ENCODE measurements around the gene USP49. TPM values are rescaled to one million over a fixed set of nuclear protein-coding genes. Genes with fewer than 3 reads are reported as not detected.

USP49 gene
- total and polyA plus RNA-seq, 2 experiments from 2014 or later: 0.97 to 1.2 TPM

DNA sequence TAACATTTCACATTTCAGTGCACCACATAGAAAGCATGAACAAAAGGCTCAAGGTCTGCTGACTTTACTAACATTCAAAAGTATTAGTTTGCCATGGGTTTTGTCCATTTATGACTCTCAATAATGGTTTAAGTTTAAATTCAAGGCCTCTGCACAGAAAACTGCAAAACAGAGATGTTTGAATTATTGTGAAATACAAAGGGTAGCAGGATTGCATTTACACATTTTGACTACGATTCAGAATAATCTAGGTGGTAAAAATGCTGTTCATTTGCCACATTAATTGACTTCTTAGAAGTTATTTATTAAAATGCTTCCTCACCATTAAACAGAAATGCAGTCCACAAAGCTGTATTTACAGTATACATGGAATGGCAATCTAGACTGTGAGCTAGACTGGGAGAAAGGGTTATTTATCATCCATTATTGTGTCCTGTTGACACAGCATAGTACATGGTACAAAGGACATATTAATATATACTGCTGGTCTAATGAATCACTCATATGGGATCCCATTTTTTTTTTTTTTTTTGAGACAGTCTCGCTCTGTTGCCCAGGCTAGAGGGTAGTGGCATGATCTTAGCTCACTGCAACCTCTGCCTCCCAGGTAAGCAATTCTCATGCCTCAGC lies 18.0 kb downstream of the USP49 start:
- Histone ChIP-seq H3K27me3 (replicated peaks; ENCODE audit: insufficient read depth) (no peaks in the 10 kb centered on the region), H2AFZ (no peak overlapping the region), H3K4me2 (ENCODE audit: unreplicated experiment) (no peak overlapping the region), H3K4me1 (ENCODE audit: insufficient read depth) (peaks cover 17% of the 10 kb centered on the region), H3K36me3 (ENCODE audit: low read depth) (no peaks in the 10 kb centered on the region), H3K27ac (no peak overlapping the region), H3K9ac (no peak overlapping the region), H3K79me2 (ENCODE audit: insufficient read depth) (no peaks in the 10 kb centered on the region), H4K20me1 (ENCODE audit: insufficient read depth) (no peaks in the 10 kb centered on the region), H3K9me3 (ENCODE audit: low read depth) (no peaks in the 10 kb centered on the region), H3K9me2 (ENCODE audit: insufficient read depth) (no peaks in the 10 kb centered on the region), H3F3A (ENCODE audit: insufficient read depth) (peaks cover 26% of the 10 kb centered on the region), H3K4me3 (no peak overlapping the region)
- 93 to 99% methylated on average over 2 of the region's 2 CpGs for WGBS, 2 experiments (ENCODE audit: low coverage in 1 of 2, low lambda C conversion rate in 2 of 2, missing lambda C conversion rate in 2 of 2)
- no peak for TF ChIP-seq EZH2phosphoT487 (IDR thresholded peaks at IDR 0.05; ENCODE audit: insufficient read depth, low read depth)
- no peak for TF ChIP-seq EZH2 (IDR thresholded peaks at IDR 0.05; ENCODE audit: insufficient read depth, poor library complexity, severe bottlenecking)
- in situ Hi-C loops (cut with MboI): no loop called here
- DNase-seq: no peak

DNA sequence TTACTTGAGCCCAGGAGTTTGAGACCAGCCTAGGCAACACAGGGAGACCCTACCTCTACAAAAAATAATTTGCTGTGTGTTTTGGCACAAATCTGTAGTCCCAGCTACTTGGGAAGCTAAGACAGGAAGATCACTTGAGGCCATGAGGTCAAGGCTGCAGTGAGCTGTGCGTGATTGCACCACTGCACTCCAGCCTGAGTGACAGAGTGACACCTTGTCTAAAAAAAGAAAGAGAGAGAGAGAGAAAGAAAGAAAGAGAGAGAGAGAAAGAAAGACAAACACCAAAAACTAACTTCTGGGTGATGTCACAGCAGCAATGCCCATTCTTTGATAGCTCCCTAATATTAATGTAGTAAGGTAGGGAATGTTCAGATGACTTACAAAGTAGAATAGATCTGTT lies 20.4 kb downstream of the USP49 start:
- no peak for DNase-seq
- 92 to 100% methylated on average over 1 of the region's 1 CpG for WGBS, 2 experiments (ENCODE audit: low coverage in 1 of 2, low lambda C conversion rate in 2 of 2, missing lambda C conversion rate in 2 of 2)
- Histone ChIP-seq H2AFZ (no peak overlapping the region), H3K4me3 (no peak overlapping the region), H3K9ac (no peak overlapping the region), H3K36me3 (ENCODE audit: low read depth) (no peaks in the 10 kb centered on the region; the same call in 1 of the 2 replicates), H3K4me1 (ENCODE audit: insufficient read depth) (peaks cover 17% of the 10 kb centered on the region), H3K27ac (no peak overlapping the region), H3K27me3 (replicated peaks; ENCODE audit: insufficient read depth) (no peaks in the 10 kb centered on the region), H3K9me3 (ENCODE audit: low read depth) (no peaks in the 10 kb centered on the region), H3K9me2 (ENCODE audit: insufficient read depth) (no peaks in the 10 kb centered on the region), H3K79me2 (ENCODE audit: insufficient read depth) (no peaks in the 10 kb centered on the region), H3F3A (ENCODE audit: insufficient read depth) (peaks cover 24% of the 10 kb centered on the region), H3K4me2 (ENCODE audit: unreplicated experiment) (no peak overlapping the region), H4K20me1 (ENCODE audit: insufficient read depth) (no peaks in the 10 kb centered on the region)
- TF ChIP-seq EZH2phosphoT487 (IDR thresholded peaks at IDR 0.05; ENCODE audit: insufficient read depth, low read depth) (no peak), EZH2 (IDR thresholded peaks at IDR 0.05; ENCODE audit: insufficient read depth, poor library complexity, severe bottlenecking) (no peak)
- in situ Hi-C loops (cut with MboI): no loop called here

- TF ChIP-seq EZH2phosphoT487 (IDR thresholded peaks at IDR 0.05; ENCODE audit: insufficient read depth, low read depth) (no peak), EZH2 (IDR thresholded peaks at IDR 0.05; ENCODE audit: insufficient read depth, poor library complexity, severe bottlenecking) (no peak)
- Histone ChIP-seq H3K4me2 (ENCODE audit: unreplicated experiment) (no peak overlapping the region), H3K27ac (no peak overlapping the region), H3K9me2 (ENCODE audit: insufficient read depth) (no peaks in the 10 kb centered on the region), H2AFZ (no peak overlapping the region), H3K9me3 (ENCODE audit: low read depth) (no peaks in the 10 kb centered on the region), H4K20me1 (ENCODE audit: insufficient read depth) (no peaks in the 10 kb centered on the region), H3K36me3 (ENCODE audit: low read depth) (no peaks in the 10 kb centered on the region; the same call in 1 of the 2 replicates), H3K4me3 (no peak overlapping the region), H3K9ac (no peak overlapping the region), H3F3A (ENCODE audit: insufficient read depth) (0 out of 2 replicates have a peak, but pooled peaks cover 1% of the 10 kb centered on the region), H3K4me1 (ENCODE audit: insufficient read depth) (no peaks in the 10 kb centered on the region), H3K79me2 (ENCODE audit: insufficient read depth) (no peaks in the 10 kb centered on the region), H3K27me3 (replicated peaks; ENCODE audit: insufficient read depth) (no peaks in the 10 kb centered on the region)
- no peak for DNase-seq
- in situ Hi-C loops (cut with MboI): no loop called here
- 93 to 94% methylated on average over 13 of the region's 13 CpGs for WGBS, 2 experiments (ENCODE audit: low coverage in 1 of 2, low lambda C conversion rate in 2 of 2, missing lambda C conversion rate in 2 of 2)
Measured at GRCh38 chr6:41872147-41872546, 23.0 kb downstream of the USP49 start.

- H3K4me2 ChIP-seq (ENCODE audit: unreplicated experiment): no peak overlapping the region
- no peak for TF ChIP-seq EZH2 (IDR thresholded peaks at IDR 0.05; ENCODE audit: insufficient read depth, poor library complexity, severe bottlenecking)
- no peak for TF ChIP-seq EZH2phosphoT487 (IDR thresholded peaks at IDR 0.05; ENCODE audit: insufficient read depth, low read depth)
- no peak for DNase-seq
- H3K9me3 ChIP-seq (ENCODE audit: low read depth): no peaks in the 10 kb centered on the region
- H4K20me1 ChIP-seq (ENCODE audit: insufficient read depth): no peaks in the 10 kb centered on the region
- H3K36me3 ChIP-seq (ENCODE audit: low read depth): no peaks in the 10 kb centered on the region; the same call in 1 of the 2 replicates
- in situ Hi-C loops (cut with MboI): no loop called here
- no peaks in the 10 kb centered on the region for H3F3A ChIP-seq (ENCODE audit: insufficient read depth)
- no peaks in the 10 kb centered on the region for H3K79me2 ChIP-seq (ENCODE audit: insufficient read depth)
- no peaks in the 10 kb centered on the region for H3K4me1 ChIP-seq (ENCODE audit: insufficient read depth)
- H3K9ac ChIP-seq: no peak overlapping the region
- no peak overlapping the region for H3K4me3 ChIP-seq
- no peak overlapping the region for H2AFZ ChIP-seq
- no peaks in the 10 kb centered on the region for H3K9me2 ChIP-seq (ENCODE audit: insufficient read depth)
- H3K27ac ChIP-seq: no peak overlapping the region
- 88 to 100% methylated on average over 2 of the region's 2 CpGs for WGBS, 2 experiments (ENCODE audit: low coverage in 1 of 2, low lambda C conversion rate in 2 of 2, missing lambda C conversion rate in 2 of 2)
- no peaks in the 10 kb centered on the region for H3K27me3 ChIP-seq (replicated peaks; ENCODE audit: insufficient read depth)
Measured at GRCh38 chr6:41871691-41872090, 23.5 kb downstream of the USP49 start.

Measured in GM23248 (cell line).